Glomerular endothelial cell (primary cell): ENCODE results near the gene RAET1E. TPM values are rescaled to one million over a fixed set of nuclear protein-coding genes. Genes with fewer than 3 reads are reported as not detected.
"Not testable (repeated sequence)": the region's sequence is repeated elsewhere in the genome, so short reads cannot be mapped to it uniquely, and the experiment has no call there.

Experiments
- DNase-seq: peaks from one replicate; pipeline ENCODE4 v3.0.0-alpha.2; 2011; ENCODE audit warnings: low read depth, low spot score; ENCODE audit errors: extremely low read depth
- total RNA-seq: library from RNA; depleted of rRNA; stranded (reverse); fragments of >200 nt; gene quantifications from 2 replicates; pipeline ENCODE4 v1.2.3, GENCODE V29; 2015

RAET1E gene
- total RNA-seq, 1 donor from 2014 or later, result not detected

DNA sequence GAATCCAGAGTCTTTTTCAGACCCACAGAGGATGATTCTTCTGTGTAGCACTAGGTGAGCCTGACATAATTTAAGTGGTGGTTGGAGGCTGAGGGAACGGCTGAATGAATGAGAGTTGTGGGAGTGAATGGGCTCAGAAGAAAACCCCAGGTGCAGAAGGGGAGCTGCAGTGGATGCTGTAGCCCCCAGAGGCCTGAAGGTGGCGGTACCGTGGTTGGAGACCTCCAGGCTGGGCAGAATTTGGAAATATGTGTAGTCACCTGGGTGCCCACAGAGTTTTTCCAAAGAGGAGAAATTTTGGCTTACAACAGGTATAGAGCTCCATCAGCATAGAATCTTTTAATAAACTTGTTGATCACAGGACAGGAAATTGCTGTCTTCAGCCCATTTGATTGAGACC, 31.5 kb upstream of the RAET1E start:
- DNase-seq, result no peak

DNA sequence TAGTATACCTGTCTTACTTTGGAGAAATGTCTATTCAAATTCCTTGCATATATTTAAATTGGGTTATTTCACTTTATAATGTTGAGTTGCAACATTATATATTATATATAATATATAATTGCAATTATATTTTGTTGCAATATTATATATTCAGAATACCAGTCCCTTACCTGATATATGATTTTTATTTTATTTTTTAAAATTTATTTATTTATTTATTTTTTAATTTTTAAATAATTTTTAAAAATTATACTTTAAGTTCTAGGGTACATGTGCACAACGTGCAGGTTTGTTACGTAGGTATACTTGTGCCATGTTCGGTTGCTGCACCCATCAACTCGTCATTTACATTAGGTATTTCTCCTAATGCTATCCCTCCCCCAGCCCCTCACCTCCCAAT, 29.1 kb upstream of the RAET1E start:
- not testable (repeated sequence) for DNase-seq

DNA sequence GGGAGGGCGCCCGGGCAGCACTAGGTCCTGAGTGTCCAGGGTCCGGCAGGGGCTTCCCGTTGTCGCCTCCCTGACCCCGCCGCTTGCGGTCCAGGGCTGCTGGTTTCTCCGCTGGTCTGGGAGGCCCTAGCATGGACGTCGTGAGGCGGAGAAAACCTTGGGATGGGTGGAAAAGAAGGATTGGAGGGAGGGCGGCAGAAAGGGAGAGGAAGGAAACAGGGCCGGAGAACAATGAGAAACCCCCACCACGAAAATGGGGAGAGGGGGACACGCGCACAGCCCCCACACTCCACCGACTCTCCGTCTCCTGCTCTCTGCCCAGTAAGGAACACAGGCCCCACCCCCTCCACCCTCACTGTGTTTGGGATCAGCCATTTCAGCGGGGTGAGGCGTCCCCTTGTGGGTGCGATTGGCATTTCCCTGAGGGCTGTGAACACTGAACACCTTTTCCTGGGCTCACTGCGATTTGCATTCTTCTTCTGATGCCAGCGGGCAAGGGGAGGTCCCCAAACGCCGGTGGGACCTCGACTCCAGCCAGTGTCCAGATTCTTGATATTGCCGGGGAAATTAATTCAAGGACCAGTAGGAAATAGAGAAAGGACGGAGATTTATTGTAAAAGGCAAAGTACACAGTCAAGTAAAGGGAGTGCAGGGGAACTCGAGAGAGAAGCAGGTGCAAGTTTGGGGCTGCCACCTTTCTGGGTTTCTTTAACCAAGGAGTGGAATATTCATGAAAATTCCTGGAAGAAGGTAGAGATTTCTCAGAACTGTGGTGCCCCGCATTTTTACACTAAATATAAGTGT, 28.3 kb upstream of the RAET1E start:
- DNase-seq, result peak; percentile 36

DNA sequence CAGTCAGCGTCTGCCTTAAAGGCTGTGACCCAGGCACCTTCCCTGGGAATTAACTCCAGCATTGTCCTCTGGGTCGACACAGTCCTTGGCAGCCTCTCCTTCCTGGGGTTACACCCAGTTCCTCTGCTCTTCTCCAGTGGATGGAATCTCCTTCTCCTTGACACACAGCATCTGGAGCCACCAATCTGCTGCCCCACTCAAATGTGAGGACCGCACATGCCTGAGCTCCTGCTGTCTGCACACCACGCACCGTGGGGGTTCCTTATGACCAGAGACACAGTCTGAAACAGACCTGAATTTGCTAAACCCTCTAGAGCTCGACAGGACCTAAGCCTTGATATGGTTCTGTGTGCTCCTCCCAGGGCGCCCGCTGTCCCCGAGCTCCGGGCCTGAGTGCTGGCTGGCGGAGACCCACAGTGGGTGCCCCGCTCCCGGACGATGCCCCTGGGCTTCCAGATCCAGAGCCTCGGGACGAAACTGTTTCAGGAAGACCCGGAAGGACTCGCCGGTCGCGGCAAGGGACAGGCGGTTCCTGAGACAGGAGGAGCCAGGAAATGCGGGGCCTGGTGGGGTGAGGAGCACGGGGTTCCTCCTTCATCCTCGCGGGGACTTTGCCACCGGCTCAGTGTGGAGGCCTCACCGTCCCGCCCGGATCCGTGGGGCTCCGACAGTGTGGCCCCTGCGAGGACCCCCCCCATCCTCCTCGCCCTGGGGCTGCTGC, 27.5 kb upstream of the RAET1E start:
- no peak for DNase-seq

DNA sequence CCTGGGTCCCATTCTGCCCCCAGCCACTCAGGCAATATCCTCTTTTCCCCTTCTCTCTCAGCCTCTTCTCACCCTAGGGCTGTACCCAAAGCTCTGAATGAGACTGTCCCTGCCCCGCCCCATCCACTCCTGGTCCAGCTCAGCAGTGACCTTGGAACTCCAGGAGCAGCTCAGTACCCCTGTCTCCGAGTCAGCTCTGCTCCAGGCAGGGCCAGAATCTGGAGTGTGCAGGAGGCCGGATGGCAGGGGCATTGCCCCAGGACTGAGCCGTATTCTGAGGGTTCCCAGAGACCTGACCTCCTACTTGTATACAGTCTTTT, 27.0 kb upstream of the RAET1E start:
- no peak for DNase-seq

DNA sequence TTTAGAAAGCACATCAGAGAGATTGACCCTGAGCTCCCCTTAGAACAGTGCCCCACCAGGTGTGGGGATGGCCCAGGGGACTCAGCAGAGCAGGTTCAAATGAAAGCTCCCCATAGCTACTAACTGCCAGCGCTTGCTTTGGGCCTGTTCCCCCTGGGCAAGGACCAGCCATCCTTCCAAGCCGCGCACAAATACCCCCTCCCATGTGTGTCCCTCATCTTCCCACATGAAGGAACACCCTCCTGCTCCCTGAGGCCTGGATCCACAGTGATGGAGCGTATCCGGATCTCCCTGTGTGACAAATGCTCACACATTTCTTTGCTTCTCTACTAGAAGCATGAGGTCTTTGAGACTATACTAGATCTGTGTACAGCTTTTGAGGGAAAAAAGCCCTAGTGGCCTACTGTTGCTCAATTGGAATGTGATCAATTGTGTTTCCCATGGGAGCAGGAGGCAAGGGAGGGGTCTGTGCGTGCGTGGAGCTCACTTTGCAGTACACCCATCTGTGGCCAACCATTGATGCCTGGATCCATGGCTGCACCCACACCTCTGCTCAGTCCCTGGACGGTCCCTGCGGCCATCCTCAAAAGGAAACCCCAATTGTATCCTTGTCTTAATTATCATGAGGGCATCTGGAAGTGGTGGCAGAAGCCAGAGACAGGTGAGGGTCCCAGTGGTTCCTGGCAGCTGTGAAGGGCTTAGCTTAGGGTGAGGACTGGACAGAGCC, 26.5 kb upstream of the RAET1E start:
- DNase-seq, result no peak

DNA sequence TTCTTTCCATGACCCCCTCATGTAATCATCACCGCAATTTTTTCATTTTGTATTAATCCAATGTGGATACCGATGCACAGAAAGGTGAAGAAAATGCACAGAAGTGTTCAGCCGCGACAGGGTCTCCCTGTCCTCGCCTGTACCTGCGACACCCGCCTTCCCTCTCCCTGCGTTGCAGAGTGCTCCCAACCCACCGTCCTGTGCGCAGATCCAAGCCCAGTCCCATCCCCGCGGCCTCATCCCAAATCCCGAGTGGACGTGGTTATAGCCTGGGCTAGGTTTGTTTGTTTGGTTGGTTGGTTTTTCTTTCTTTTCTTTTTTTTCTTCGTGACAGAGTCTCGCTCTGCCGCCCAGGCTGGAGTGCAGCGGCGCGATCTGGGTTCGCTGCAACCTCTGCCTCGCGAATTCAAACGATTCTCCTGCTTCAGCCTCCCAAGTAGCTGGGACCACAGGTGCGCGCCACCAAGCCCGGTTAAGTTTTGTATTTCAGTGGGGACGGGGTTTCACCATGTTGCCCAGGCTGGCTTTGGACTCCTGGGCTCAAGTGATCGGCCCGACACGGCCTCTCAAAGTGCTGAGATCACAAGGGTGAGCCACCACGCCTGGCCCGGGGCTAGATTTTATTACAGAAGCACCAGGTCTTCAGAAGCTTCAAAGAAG, 25.5 kb upstream of the RAET1E start:
- no peak for DNase-seq

DNA sequence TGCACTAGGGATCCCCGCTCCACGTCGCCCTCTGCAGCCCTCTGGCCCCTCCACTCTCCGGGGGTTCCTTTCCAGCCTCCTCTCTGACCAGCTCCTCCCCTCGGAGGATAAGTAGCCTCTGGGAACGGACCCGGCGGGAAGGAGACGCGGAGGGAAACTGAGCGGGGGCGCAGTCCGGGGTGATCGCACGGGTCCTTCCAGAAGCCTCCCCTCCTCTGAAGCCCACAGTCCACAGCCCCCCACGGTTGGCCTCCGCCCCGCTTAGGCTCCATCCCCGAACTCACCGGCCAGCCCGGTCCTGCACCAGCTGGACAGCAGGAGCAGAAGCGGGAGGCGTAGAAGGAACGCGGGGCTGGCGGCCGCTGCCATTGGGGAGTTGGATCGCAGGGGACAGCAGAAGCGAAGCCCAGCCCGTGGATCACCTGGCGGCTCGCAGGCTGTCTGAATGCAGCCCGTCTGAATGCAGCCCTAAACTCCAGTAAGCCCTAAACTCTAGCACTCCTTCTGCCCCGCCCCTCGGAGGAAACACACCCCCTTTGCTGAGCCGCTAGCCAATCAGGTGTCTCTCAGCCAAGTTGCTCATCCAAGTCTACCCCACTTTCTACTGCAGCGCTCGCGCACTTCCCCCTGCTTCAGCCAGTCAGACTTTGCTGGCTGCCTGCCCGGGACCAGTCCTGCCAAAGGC, 24.9 kb upstream of the RAET1E start, which contains the start of gene RAET1G:
Gene RAET1G, minus strand, starts transcription at position 480 of the 685 bp plus-strand sequence. Its CDS starts 111 bp downstream, at position 369.
- peak; percentile 63 for DNase-seq

DNA sequence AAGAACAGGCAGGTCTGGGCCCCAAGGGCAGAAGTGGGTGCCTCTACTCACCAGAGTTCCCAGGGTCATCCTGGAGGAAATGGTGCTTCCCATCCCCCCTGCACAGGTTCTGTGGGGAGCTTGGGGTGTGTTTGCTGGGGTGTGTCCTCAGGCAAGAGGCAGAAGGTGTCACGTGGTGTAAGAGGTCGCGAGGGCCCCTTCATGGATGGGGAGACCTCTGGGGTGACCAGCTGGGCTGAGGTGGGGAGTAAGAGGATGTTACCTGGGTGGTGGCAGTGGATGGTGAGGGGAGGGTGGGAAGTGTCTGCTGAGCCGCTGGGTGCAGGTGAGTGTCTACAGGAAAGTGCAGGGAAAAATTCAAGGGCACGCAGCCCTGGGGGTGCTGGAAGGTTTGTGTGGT, 24.2 kb upstream of the RAET1E start:
- DNase-seq, result not testable (repeated sequence)

DNA sequence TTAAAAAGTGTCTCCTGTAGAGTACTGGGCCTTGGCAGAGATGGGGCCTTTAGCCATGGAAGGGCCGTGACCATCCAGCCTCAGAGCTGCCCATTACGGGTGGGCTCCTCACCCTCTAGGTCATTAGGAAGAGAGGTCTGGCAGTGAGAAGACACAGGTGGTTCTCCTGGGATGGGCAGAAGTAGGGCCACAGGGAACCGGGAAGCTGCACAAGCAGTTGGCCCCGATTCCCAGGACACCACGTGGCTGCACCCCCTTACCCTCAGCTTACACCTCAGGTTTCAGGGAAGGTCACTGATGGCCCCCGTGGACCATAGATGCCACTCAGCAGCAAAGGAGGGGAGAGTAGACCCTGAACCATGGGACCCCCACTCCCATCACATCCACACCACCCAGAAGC, 23.4 kb upstream of the RAET1E start:
- no peak for DNase-seq

DNA sequence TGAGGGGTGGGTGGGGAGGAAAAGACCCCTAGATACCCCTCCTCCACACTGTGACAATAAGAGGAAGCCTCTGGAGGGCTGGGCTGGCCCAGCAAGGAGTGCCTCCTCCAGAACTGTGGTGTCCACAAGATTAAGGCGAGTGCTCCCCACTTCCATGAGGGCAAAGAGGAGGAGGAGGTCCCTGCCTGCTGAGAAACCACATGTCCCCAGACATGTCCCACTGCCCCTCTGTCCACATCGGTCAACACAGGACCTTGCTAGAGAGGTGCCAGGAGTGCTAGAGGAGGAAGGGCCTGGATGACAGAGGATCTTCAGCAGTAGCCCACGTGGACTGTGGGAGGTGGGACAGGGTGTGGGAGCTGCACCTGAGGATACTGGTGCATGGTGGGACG, 21.9 kb upstream of the RAET1E start:
- DNase-seq, result no peak

DNA sequence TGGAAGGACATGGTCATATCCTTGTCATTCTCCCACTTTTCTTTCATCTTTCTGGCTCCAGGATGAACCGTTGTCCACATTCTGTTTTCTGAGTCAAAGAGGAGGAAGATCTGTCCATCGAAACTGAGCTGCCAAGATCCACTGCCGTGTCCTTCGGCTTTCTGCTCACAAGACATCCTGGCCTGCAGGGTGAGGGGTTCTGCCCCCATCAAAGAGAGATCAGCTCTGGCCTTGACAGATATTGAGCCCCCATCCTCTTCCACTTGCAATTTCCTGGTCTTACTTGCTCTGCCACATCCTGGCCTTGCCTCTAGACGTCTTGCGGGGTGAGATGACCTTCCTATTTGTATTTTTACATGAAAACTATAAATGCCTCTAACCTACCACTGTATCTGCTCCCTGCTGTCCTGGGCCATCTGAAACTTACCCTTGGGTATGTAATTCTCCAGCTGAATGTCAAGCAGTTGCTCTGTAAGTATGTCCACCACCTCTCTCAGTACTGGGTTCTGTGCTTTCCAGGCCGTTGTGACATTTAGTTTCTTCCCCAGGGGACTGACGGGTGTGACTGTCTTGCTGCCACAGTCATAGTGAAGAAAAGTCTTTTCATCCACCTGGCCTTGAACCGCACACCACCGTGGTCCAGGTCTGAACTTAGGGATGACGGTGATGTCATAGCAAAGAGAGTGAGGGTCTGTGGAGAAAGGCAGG, 21.4 kb upstream of the RAET1E start:
- not testable (repeated sequence) for DNase-seq

DNA sequence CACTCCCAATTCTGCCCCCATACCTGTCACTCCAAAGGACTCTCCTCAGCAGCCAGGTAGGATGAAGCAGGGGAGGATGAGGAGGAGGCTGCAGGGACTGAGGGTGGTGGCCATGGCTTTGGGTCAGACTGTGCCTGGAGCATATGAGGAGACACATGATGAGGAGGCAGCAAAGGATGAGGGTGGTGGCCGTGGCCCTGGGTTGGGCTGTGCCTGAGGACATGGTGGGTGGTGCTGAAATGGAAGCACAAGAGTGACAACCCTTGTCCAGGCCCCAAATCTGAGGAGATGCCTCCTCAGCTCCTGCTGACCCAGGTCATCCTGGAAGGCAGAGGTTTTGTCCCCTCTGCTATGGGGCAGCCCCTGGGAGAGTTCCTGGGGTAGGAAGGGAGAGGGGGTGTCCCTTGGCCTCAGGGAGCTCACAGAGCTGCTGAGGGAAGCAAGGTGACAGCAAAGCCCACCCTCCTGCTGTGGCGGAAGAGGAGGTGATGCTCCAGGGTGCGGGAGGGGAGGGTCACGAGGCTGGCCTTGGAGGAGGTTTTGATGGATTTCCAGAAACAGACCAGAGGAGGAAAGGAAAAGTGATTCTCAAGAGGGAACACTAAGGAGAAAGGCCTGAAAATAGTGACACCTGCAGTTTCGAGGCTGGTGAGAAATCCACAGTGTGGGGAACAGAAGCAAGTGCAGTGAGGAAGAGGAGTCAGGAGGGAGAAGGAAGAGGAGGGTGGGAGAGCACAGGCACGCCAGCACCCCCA, 20.4 kb upstream of the RAET1E start:
- DNase-seq, result no peak

DNA sequence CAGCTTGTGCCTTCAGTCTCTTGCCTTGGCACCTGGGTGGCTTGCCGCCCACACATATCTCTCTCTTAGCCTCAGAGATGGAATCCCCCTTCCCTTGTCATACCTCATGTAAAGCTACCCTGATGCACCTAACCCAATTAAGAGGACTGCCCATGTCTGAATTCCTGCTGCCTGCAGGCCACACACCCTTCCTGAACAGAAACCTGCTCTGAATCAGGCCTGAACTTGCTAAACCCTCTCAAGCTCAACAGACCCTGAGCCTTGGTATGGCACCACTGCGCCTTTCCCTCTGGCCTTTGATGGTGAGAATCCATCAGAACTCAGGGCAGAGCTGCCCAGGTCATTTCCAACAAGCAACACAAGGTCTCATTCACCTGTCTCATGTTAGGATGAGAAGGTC, 19.8 kb upstream of the RAET1E start:
- DNase-seq, result no peak

DNA sequence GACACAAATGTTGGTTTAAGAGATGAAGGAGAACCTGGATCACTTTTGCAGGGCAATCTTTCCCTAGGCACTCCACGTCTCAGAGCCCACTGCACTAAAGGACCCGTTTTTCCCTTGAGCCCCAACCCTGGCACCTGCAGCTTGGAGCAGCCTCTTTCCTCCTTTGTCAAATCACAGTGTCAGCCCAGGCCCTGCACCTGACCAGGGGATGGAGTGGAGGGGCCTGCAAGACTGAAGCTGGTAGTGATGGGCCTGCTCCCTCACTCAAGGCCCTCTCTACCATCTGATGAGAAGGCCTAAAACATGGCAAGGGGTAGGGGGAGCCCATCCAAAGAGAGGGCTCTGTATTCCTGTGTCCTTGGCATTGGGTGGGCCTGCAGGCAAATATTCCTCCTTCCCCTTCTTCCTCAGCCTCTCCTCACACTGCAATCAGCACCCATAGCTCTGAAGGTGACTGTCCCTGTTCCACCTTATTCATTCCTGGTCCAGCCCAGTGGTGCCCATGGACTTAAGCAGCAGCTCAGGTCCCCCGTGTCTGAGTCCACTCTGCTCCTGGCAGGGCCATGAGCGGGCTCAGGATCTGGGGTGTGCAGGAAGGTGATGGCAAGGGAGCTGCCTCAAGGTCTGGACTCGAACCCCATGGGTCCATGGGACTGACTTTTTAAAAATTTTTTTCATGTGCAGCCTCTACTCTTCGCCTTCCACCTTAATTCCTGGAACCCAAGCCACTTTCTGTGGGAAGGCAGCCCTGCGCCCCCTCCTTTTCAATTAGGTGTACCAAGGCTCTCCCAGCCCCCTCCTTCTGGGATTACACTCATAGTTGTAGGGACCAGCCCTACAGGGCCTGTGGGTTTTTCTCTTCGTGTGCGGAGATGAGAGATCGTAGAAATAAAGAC, 18.3 kb upstream of the RAET1E start:
- DNase-seq, result no peak

DNA sequence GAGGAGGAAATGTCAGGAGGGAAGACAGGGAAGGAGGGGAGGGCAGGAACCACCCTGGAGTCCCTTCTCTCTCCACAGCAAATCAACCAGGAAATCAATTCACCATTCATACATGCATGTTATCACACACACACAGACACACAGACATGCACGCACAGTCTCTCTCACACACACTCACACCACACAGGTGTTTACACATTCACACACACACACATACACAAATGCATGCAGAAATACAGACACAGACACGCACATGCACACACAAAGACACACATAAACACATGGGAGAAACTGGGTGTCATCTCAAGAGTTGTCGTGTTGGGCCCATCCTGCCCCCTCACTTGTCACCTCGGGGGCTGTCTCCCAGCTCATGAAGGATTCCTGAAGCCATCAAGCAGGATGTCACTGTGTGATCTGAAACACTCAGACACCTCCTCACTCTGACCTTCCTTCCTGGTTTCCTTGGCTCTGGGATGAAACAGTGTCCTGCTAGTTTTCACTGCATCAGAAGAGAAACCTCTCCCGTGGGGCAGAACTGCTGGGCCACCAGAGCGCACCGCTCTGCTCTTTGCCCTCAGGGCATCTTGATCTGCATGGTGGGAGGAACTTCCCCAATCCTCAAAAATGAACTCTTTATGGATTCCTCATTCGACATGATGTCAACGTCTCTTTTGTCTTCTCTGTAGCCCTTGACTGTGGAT, 15.8 kb upstream of the RAET1E start:
- DNase-seq, result no peak

DNA sequence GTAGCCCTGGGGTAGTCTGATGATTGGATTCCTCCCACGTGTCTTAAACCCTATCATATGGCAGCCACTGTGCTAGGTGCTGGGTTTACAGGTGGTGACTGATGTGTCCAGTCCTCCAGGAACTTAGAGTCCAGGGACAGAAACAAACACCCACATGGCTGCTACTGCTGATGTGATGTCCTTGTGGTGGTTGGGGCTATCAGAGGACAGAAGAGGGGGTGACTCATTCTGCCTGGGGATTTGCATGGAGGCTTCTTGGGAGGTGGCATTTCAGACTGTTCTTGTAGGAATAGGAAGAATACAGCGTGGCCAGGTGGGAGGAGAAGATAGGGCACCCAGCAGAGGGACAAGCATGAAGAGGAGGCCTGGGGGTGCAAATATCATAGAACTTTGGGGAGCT, 15.2 kb upstream of the RAET1E start:
- DNase-seq, result no peak

DNA sequence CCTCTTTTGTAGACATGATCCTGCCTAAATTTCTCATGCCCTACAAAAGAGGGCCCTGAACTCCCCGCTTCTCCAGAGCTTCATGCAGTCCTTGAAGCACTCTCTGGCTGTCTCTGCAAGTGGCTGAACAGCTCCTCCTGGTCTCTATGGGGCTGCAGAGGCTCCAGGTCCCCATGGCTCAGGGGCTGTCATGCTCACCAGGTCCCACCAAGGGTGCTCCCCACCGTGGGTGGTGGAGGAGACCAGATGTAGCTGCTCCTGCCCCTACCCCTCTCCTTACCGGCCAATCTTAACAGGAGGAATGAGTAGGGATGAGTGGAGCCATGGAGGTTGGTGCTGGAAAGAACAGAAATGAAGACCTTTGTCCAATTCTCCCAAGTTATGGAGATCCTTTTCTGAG, 14.8 kb upstream of the RAET1E start:
- not testable (repeated sequence) for DNase-seq
